GM12878 (cell line): ENCODE results near the gene ENDOG. TPM values are rescaled to one million over a fixed set of nuclear protein-coding genes. Genes with fewer than 3 reads are reported as not detected.

Experiments
- CHD2 ChIP-seq: IDR thresholded peaks from 2 replicates; pipeline ENCODE4 v1.6.1; 2011; ENCODE audit warnings: low read depth, low read length, improper control_type of control experiment, borderline replicate concordance
- POLR2A ChIP-seq: IDR thresholded peaks from 2 replicates; pipeline ENCODE4 v1.6.1; 2011; ENCODE audit warnings: low read depth, mild to moderate bottlenecking, low read length
- ZBTB33 ChIP-seq: fragments of 450-650 bp; IDR thresholded peaks from 2 replicates; pipeline ENCODE4 v1.6.1; 2017; ENCODE audit warnings: mild to moderate bottlenecking
- polyA plus RNA-seq, 11 experiments: library from polyadenylated mRNA; depleted of rRNA in 4 of 11; unstranded in 6 of 11; stranded (reverse) in 5 of 11; fragments of >200 nt; fragmentation: Nextera tagmentation in 4 of 11; fragmentation: Illumina TruSeq in 1 of 11; extraction: Ambion mirVana in 4 of 11; extraction: Trizol in 1 of 11; gene quantifications; 1 replicate in 1 of 11; 2 replicates in 10 of 11; pipeline versions ENCODE4 v1.2.1 to v1.2.3, GENCODE V29; 2011 to 2016; ENCODE audit warnings: inconsistent platforms in 2 of 11, missing spikeins in 2 of 11, low read depth in 1 of 11
- total RNA-seq, 4 experiments: library from RNA; depleted of rRNA in 3 of 4; stranded (reverse); fragments of >200 nt in 3 of 4; fragmentation: Illumina TruSeq in 1 of 4; extraction: Trizol in 1 of 4; gene quantifications; 2 replicates each; pipeline versions ENCODE4 v1.2.1 to v1.2.3, GENCODE V29; 2013 to 2021
- TF ChIP-seq, protein P1 (sequence below): IDR thresholded peaks from 2 replicates; pipeline ENCODE4 v1.6.1; 2012; ENCODE audit warnings: mild to moderate bottlenecking, low read depth, low read length
- TF ChIP-seq, protein P2 (sequence below): fragments of 450-650 bp; IDR thresholded peaks from 2 replicates; pipeline ENCODE4 v1.6.1; 2018; ENCODE audit warnings: mild to moderate bottlenecking, low read depth, moderate library complexity; ENCODE audit not compliant: partially characterized antibody

The ENDOG gene
- total and polyA plus RNA-seq, 10 of the 15 experiments (the other 5 are each of a cell fraction or from before 2014, with no cell fraction given) = 0.84 to 29.2 (median 9.0) TPM

DNA sequence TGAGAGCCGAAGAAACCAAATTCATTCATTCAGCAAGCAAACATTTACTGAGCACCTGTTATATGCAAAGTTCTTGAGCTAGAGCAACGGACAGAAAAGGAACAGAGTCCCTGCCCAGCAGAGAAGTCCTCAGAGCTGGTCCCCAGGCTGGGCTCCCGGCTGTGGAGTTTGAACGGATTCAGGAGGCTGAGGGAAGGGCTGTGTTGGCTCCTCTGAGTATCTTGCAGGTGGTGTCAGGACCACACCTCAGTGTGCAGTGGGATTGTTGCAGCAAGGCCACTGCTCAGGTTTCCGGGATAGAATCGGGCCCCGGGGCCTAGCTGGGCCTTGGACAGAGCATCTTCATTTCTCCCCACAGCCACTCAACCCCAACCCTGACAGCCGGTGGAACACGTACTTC, 26.2 kb upstream of the ENDOG start (continued):
- TF ChIP-seq, protein P1, sequence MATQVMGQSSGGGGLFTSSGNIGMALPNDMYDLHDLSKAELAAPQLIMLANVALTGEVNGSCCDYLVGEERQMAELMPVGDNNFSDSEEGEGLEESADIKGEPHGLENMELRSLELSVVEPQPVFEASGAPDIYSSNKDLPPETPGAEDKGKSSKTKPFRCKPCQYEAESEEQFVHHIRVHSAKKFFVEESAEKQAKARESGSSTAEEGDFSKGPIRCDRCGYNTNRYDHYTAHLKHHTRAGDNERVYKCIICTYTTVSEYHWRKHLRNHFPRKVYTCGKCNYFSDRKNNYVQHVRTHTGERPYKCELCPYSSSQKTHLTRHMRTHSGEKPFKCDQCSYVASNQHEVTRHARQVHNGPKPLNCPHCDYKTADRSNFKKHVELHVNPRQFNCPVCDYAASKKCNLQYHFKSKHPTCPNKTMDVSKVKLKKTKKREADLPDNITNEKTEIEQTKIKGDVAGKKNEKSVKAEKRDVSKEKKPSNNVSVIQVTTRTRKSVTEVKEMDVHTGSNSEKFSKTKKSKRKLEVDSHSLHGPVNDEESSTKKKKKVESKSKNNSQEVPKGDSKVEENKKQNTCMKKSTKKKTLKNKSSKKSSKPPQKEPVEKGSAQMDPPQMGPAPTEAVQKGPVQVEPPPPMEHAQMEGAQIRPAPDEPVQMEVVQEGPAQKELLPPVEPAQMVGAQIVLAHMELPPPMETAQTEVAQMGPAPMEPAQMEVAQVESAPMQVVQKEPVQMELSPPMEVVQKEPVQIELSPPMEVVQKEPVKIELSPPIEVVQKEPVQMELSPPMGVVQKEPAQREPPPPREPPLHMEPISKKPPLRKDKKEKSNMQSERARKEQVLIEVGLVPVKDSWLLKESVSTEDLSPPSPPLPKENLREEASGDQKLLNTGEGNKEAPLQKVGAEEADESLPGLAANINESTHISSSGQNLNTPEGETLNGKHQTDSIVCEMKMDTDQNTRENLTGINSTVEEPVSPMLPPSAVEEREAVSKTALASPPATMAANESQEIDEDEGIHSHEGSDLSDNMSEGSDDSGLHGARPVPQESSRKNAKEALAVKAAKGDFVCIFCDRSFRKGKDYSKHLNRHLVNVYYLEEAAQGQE = no peak
- TF ChIP-seq, protein P2, sequence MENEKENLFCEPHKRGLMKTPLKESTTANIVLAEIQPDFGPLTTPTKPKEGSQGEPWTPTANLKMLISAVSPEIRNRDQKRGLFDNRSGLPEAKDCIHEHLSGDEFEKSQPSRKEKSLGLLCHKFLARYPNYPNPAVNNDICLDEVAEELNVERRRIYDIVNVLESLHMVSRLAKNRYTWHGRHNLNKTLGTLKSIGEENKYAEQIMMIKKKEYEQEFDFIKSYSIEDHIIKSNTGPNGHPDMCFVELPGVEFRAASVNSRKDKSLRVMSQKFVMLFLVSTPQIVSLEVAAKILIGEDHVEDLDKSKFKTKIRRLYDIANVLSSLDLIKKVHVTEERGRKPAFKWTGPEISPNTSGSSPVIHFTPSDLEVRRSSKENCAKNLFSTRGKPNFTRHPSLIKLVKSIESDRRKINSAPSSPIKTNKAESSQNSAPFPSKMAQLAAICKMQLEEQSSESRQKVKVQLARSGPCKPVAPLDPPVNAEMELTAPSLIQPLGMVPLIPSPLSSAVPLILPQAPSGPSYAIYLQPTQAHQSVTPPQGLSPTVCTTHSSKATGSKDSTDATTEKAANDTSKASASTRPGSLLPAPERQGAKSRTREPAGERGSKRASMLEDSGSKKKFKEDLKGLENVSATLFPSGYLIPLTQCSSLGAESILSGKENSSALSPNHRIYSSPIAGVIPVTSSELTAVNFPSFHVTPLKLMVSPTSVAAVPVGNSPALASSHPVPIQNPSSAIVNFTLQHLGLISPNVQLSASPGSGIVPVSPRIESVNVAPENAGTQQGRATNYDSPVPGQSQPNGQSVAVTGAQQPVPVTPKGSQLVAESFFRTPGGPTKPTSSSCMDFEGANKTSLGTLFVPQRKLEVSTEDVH = no peak
- TF ChIP-seq CHD2 (no peak), ZBTB33 (no peak), POLR2A (no peak)
